Measurements from ENCODE around the gene SDHB. TPM values are rescaled to one million over a fixed set of nuclear protein-coding genes. Genes with fewer than 3 reads are reported as not detected.

The SDHB gene
- total and polyA plus RNA-seq, 4 donors = 59.1 to 117 (median 83.5) TPM

GRCh38 chr1:17027403-17027802 is 26.4 kb downstream of the SDHB start:
- DNase-seq = no peak
- peaks cover 28 to 53% (median 40%) of the 10 kb centered on the region in 4 donors for H3K36me3 ChIP-seq (ENCODE audit: control insufficient read depth in 4 of 4, insufficient read depth in 4 of 4, low read length in 4 of 4)
- 59 to 81% methylated on average over 5 of the region's 5 CpGs for WGBS, 2 donors
- H3K9me3 ChIP-seq (ENCODE audit: control insufficient read depth in 4 of 4, insufficient read depth in 3 of 4, low read length in 3 of 4) = no peaks in the 10 kb centered on the region
- no peak overlapping the region for H3K4me3 ChIP-seq
- no peak overlapping the region for H3K9ac ChIP-seq (ENCODE audit: insufficient read depth in 1 of 2, low read length in 2 of 2)
- TF ChIP-seq CTCF (IDR thresholded peaks at IDR 0.05; ENCODE audit: control extremely low read depth, extremely low read depth) = no peak
- no peaks in the 10 kb centered on the region for H3K27me3 ChIP-seq (ENCODE audit: control insufficient read depth in 3 of 3, insufficient read depth in 3 of 3, low read length in 2 of 3)
- no peak overlapping the region for H3K27ac ChIP-seq (ENCODE audit: low read depth in 1 of 2, low read length in 1 of 2)
- H3K4me1 ChIP-seq (ENCODE audit: control insufficient read depth in 5 of 5, insufficient read depth in 5 of 5, low read length in 5 of 5) = peaks cover 0 to 6% (median 0%) of the 10 kb centered on the region in 5 donors
- ATAC-seq (ENCODE audit: insufficient read depth, low FRiP score) = peak; percentile 58

- Histone ChIP-seq H3K9me3 (ENCODE audit: control insufficient read depth in 4 of 4, insufficient read depth in 3 of 4, low read length in 3 of 4) (no peaks in the 10 kb centered on the region), H3K4me3 (no peak overlapping the region), H3K36me3 (ENCODE audit: control insufficient read depth in 4 of 4, insufficient read depth in 4 of 4, low read length in 4 of 4) (peaks cover 41 to 69% (median 47%) of the 10 kb centered on the region in 4 donors), H3K9ac (ENCODE audit: insufficient read depth in 1 of 2, low read length in 2 of 2) (no peak overlapping the region), H3K4me1 (ENCODE audit: control insufficient read depth in 5 of 5, insufficient read depth in 5 of 5, low read length in 5 of 5) (peaks cover 0 to 6% (median 0%) of the 10 kb centered on the region in 5 donors), H3K27ac (ENCODE audit: low read depth in 1 of 2, low read length in 1 of 2) (no peak overlapping the region), H3K27me3 (ENCODE audit: control insufficient read depth in 3 of 3, insufficient read depth in 3 of 3, low read length in 2 of 3) (no peaks in the 10 kb centered on the region)
- ATAC-seq (ENCODE audit: insufficient read depth, low FRiP score) (no peak), DNase-seq (no peak)
- TF ChIP-seq CTCF (IDR thresholded peaks at IDR 0.05; ENCODE audit: control extremely low read depth, extremely low read depth) = no peak
- 94 to 100% methylated on average over 1 of the region's 1 CpG for WGBS, 2 donors
Measured at GRCh38 chr1:17024721-17025120, 29.1 kb downstream of the SDHB start.

DNA sequence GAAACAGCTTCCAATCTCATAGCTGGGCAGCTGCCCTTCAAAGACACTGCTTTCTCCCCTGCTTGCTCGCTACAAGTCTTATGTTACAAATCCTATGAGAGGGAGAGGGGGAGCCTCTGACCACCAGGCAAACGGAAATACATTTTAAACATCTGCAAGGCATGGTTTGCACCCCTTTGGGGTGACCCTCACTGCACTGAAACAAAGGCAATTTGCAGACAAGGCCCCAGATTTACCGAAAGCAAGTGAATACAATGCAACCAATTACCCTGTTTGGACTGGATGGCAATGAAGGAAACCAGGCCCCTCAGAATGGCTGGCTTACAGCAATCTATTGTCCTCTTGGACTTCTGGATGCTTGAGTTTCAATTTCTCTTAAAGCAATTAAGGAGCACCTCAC is 30.3 kb downstream of the SDHB start:
- peaks cover 0 to 5% (median 0%) of the 10 kb centered on the region in 5 donors for H3K4me1 ChIP-seq (ENCODE audit: control insufficient read depth in 5 of 5, insufficient read depth in 5 of 5, low read length in 5 of 5)
- H3K9ac ChIP-seq (ENCODE audit: insufficient read depth in 1 of 2, low read length in 2 of 2) = no peak overlapping the region
- peaks cover 41 to 71% (median 46%) of the 10 kb centered on the region in 4 donors for H3K36me3 ChIP-seq (ENCODE audit: control insufficient read depth in 4 of 4, insufficient read depth in 4 of 4, low read length in 4 of 4)
- no peak for ATAC-seq (ENCODE audit: insufficient read depth, low FRiP score)
- H3K4me3 ChIP-seq = no peak overlapping the region
- WGBS, 2 donors = 55 to 84% methylated on average over 3 of the region's 3 CpGs
- no peaks in the 10 kb centered on the region for H3K27me3 ChIP-seq (ENCODE audit: control insufficient read depth in 3 of 3, insufficient read depth in 3 of 3, low read length in 2 of 3)
- H3K27ac ChIP-seq (ENCODE audit: low read depth in 1 of 2, low read length in 1 of 2) = no peak overlapping the region
- TF ChIP-seq CTCF (IDR thresholded peaks at IDR 0.05; ENCODE audit: control extremely low read depth, extremely low read depth) = no peak
- no peaks in the 10 kb centered on the region for H3K9me3 ChIP-seq (ENCODE audit: control insufficient read depth in 4 of 4, insufficient read depth in 3 of 4, low read length in 3 of 4)
- DNase-seq = no peak

GRCh38 chr1:17023102-17023501 is 30.7 kb downstream of the SDHB start:
- H3K36me3 ChIP-seq (ENCODE audit: control insufficient read depth in 4 of 4, insufficient read depth in 4 of 4, low read length in 4 of 4) = peaks cover 45 to 71% (median 47%) of the 10 kb centered on the region in 4 donors
- H3K9ac ChIP-seq (ENCODE audit: insufficient read depth in 1 of 2, low read length in 2 of 2) = no peak overlapping the region
- no peak overlapping the region for H3K4me3 ChIP-seq
- no peaks in the 10 kb centered on the region for H3K9me3 ChIP-seq (ENCODE audit: control insufficient read depth in 4 of 4, insufficient read depth in 3 of 4, low read length in 3 of 4)
- DNase-seq (no peak), ATAC-seq (ENCODE audit: insufficient read depth, low FRiP score) (no peak)
- WGBS, 2 donors = 41 to 63% methylated on average over 4 of the region's 4 CpGs
- peaks cover 0 to under 1% (median 0%) of the 10 kb centered on the region in 5 donors for H3K4me1 ChIP-seq (ENCODE audit: control insufficient read depth in 5 of 5, insufficient read depth in 5 of 5, low read length in 5 of 5)
- H3K27ac ChIP-seq (ENCODE audit: low read depth in 1 of 2, low read length in 1 of 2) = no peak overlapping the region
- no peak for TF ChIP-seq CTCF (IDR thresholded peaks at IDR 0.05; ENCODE audit: control extremely low read depth, extremely low read depth)
- no peaks in the 10 kb centered on the region for H3K27me3 ChIP-seq (ENCODE audit: control insufficient read depth in 3 of 3, insufficient read depth in 3 of 3, low read length in 2 of 3)
